ENCODE results near the gene MAL. TPM values are rescaled to one million over a fixed set of nuclear protein-coding genes. Genes with fewer than 3 reads are reported as not detected.

MAL gene
- total RNA-seq, 4 donors from 2014 or later = 1.2 TPM; not detected in 3

- DNase-seq = peak in 1 of 3 donors; percentile 14
- Histone ChIP-seq H3K4me3 (no peak overlapping the region), H3K36me3 (no peaks in the 10 kb centered on the region), H3K4me1 (no peaks in the 10 kb centered on the region), H3K9me3 (no peaks in the 10 kb centered on the region), H3K27me3 (no peaks in the 10 kb centered on the region), H3K27ac (no peak overlapping the region)
- no peak for TF ChIP-seq POLR2A (IDR thresholded peaks at IDR 0.05)
- no peak for TF ChIP-seq CTCF (IDR thresholded peaks at IDR 0.05)
Observed at GRCh38 chr2:94987074-94988020, 38.2 kb upstream of the MAL start.

GRCh38 chr2:94990956-94991355 lies 34.6 kb upstream of the MAL start:
- no peaks in the 10 kb centered on the region for H3K9me3 ChIP-seq
- H3K4me1 ChIP-seq = no peaks in the 10 kb centered on the region
- no peaks in the 10 kb centered on the region for H3K27me3 ChIP-seq
- H3K4me3 ChIP-seq = no peak overlapping the region
- TF ChIP-seq CTCF (IDR thresholded peaks at IDR 0.05) (no peak), POLR2A (IDR thresholded peaks at IDR 0.05) (no peak)
- no peak for DNase-seq
- H3K27ac ChIP-seq = no peak overlapping the region
- H3K36me3 ChIP-seq = no peaks in the 10 kb centered on the region

- no peak overlapping the region for H3K4me3 ChIP-seq
- no peaks in the 10 kb centered on the region for H3K4me1 ChIP-seq
- no peaks in the 10 kb centered on the region for H3K27me3 ChIP-seq
- no peaks in the 10 kb centered on the region for H3K36me3 ChIP-seq
- H3K27ac ChIP-seq = no peak overlapping the region
- H3K9me3 ChIP-seq = no peaks in the 10 kb centered on the region
- DNase-seq = no peak
- TF ChIP-seq POLR2A (IDR thresholded peaks at IDR 0.05) (no peak), CTCF (IDR thresholded peaks at IDR 0.05) (no peak)
Observed at GRCh38 chr2:94992360-94992759, 33.1 kb upstream of the MAL start.

GRCh38 chr2:94993176-94994062 lies 32.1 kb upstream of the MAL start:
- Histone ChIP-seq H3K9me3 (no peaks in the 10 kb centered on the region), H3K27me3 (no peaks in the 10 kb centered on the region), H3K27ac (no peak overlapping the region), H3K36me3 (no peaks in the 10 kb centered on the region), H3K4me3 (no peak overlapping the region), H3K4me1 (no peaks in the 10 kb centered on the region)
- DNase-seq = peak in 2 of 3 donors; percentile 14 to 28
- TF ChIP-seq CTCF (IDR thresholded peaks at IDR 0.05) (no peak), POLR2A (IDR thresholded peaks at IDR 0.05) (no peak)

- Histone ChIP-seq H3K4me1 (no peaks in the 10 kb centered on the region), H3K9me3 (no peaks in the 10 kb centered on the region), H3K36me3 (no peaks in the 10 kb centered on the region), H3K4me3 (no peak overlapping the region), H3K27me3 (no peaks in the 10 kb centered on the region), H3K27ac (no peak overlapping the region)
- DNase-seq = peak in 2 of 3 donors; percentile 23 to 32
- no peak for TF ChIP-seq POLR2A (IDR thresholded peaks at IDR 0.05)
- no peak for TF ChIP-seq CTCF (IDR thresholded peaks at IDR 0.05)
Observed at GRCh38 chr2:94994063-94994913, 31.2 kb upstream of the MAL start.

All from Peyer's patch (tissue), 4 donors.